ENCODE measurements around the gene SUPT6H.

DNA sequence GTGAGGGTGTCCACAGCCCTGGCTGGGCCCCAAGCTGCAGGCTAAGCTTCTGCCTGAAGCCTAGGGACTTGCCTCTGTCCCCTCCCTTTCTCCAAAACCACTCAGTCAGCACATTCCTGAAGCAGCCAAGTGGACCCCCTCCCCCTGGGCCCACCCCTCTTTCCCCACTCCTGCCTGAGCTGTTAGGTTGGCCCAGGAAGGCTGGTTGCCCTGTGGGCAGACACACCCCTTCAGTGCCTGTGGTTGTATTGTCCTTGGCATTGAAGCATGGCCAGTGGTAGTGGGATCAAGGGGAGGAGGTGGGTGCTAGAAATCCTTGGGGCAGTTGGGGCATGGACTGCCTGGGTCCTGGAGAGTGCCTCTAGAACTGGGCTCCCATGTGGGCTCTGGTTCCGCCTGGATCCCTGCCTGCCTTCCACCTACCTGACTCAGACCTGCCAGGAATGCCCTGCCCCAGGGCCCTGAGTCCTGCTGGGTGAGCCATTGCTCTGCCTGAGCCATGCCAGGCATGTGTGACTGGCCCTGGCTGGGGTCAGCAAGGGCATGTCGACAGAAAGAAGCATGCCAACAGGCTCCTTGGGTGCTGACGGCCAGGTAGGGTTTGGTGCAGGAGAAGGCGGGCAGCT is 83.9 kb downstream of the SUPT6H start:
- no peak for TF ChIP-seq YY1 (IDR thresholded peaks at IDR 0.05; ENCODE audit: low read depth, low read length)
- no peak for TF ChIP-seq GTF2F1 (IDR thresholded peaks at IDR 0.05; ENCODE audit: borderline replicate concordance, low read depth, low read length)
- TF ChIP-seq, protein P1, sequence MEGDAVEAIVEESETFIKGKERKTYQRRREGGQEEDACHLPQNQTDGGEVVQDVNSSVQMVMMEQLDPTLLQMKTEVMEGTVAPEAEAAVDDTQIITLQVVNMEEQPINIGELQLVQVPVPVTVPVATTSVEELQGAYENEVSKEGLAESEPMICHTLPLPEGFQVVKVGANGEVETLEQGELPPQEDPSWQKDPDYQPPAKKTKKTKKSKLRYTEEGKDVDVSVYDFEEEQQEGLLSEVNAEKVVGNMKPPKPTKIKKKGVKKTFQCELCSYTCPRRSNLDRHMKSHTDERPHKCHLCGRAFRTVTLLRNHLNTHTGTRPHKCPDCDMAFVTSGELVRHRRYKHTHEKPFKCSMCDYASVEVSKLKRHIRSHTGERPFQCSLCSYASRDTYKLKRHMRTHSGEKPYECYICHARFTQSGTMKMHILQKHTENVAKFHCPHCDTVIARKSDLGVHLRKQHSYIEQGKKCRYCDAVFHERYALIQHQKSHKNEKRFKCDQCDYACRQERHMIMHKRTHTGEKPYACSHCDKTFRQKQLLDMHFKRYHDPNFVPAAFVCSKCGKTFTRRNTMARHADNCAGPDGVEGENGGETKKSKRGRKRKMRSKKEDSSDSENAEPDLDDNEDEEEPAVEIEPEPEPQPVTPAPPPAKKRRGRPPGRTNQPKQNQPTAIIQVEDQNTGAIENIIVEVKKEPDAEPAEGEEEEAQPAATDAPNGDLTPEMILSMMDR (IDR thresholded peaks at IDR 0.05; ENCODE audit: control extremely low read depth in 1 of 3, insufficient read depth in 1 of 3, low read depth in 1 of 3, low read length in 3 of 3), result no peak
- no peak for TF ChIP-seq MAX (IDR thresholded peaks at IDR 0.05)
- TF ChIP-seq CREB1 (IDR thresholded peaks at IDR 0.05), result no peak
- no peak for TF ChIP-seq KDM1A (IDR thresholded peaks at IDR 0.05; ENCODE audit: borderline replicate concordance, low read length)
- no peak for TF ChIP-seq EZH2 (IDR thresholded peaks at IDR 0.05; ENCODE audit: low read depth, low read length, severe bottlenecking)
- peak; percentile 85 for TF ChIP-seq MAFK (IDR thresholded peaks at IDR 0.05; ENCODE audit: low read depth, low read length)
- TF ChIP-seq RBBP5 (IDR thresholded peaks at IDR 0.05; ENCODE audit: borderline replicate concordance, low read depth, low read length), result no peak
- TF ChIP-seq POLR2AphosphoS5 (IDR thresholded peaks at IDR 0.05; ENCODE audit: low read depth, low read length), result no peak; the same call in 1 of the 2 replicates
- TF ChIP-seq POLR2A (IDR thresholded peaks at IDR 0.05; ENCODE audit: control extremely low read depth in 1 of 2, low read depth in 2 of 2, low read length in 2 of 2), result peak in 1 of 2 experiments; percentile 68; a peak in 1 of 3 replicates

Measured in H1 (cell line).